GM18873 (cell line): ENCODE results near the gene SPO11.

Source experiments
- ATAC-seq: cut with Tn5 transposase; IDR thresholded peaks from one replicate; pipeline ENCODE4 v1.9.1; 2021; ENCODE audit warnings: mild to moderate bottlenecking, moderate library complexity, moderate number of reproducible peaks; ENCODE audit not compliant: unreplicated experiment, low FRiP score

Gene SPO11

GRCh38 chr20:57329608-57330221, at the start of gene SPO11:
Gene SPO11, plus strand, starts transcription at chr20:57329803. Its CDS starts 65 bp downstream, at chr20:57329868.
- no peak for ATAC-seq

GRCh38 chr20:57280221-57280620, 49.4 kb upstream of the SPO11 start:
- no peak for ATAC-seq

GRCh38 chr20:57281900-57282299, 47.7 kb upstream of the SPO11 start:
- ATAC-seq: no peak

- no peak for ATAC-seq
Observed at GRCh38 chr20:57282670-57283361, 46.8 kb upstream of the SPO11 start.

- ATAC-seq: no peak
Observed at GRCh38 chr20:57283860-57284259, 45.7 kb upstream of the SPO11 start.

- ATAC-seq: no peak
Observed at GRCh38 chr20:57287007-57287880, 42.4 kb upstream of the SPO11 start.

- no peak for ATAC-seq
Observed at GRCh38 chr20:57287901-57288300, 41.7 kb upstream of the SPO11 start.

GRCh38 chr20:57288651-57289277, 40.8 kb upstream of the SPO11 start:
- no peak for ATAC-seq

- ATAC-seq: no peak
Observed at GRCh38 chr20:57289391-57290177, 40.0 kb upstream of the SPO11 start.

GRCh38 chr20:57290178-57290484, 39.5 kb upstream of the SPO11 start:
- ATAC-seq: no peak

- no peak for ATAC-seq
Observed at GRCh38 chr20:57291003-57291402, 38.6 kb upstream of the SPO11 start.

GRCh38 chr20:57291694-57292093, 37.9 kb upstream of the SPO11 start:
- ATAC-seq: no peak

GRCh38 chr20:57292611-57293010, 37.0 kb upstream of the SPO11 start:
- no peak for ATAC-seq

GRCh38 chr20:57293995-57294394, 35.6 kb upstream of the SPO11 start:
- ATAC-seq: no peak

- no peak for ATAC-seq
Observed at GRCh38 chr20:57294550-57294949, 35.1 kb upstream of the SPO11 start.

- no peak for ATAC-seq
Observed at GRCh38 chr20:57298457-57298856, 31.1 kb upstream of the SPO11 start.

GRCh38 chr20:57301026-57301425, 28.6 kb upstream of the SPO11 start:
- ATAC-seq: no peak

- ATAC-seq: no peak
Observed at GRCh38 chr20:57306747-57307146, 22.9 kb upstream of the SPO11 start.

- no peak for ATAC-seq
Observed at GRCh38 chr20:57308451-57309271, 20.9 kb upstream of the SPO11 start.
